GM12878 (cell line): Measurements from ENCODE around the gene CSF3R. TPM values are rescaled to one million over a fixed set of nuclear protein-coding genes. Genes with fewer than 3 reads are reported as not detected.
A peak's percentile ranks its signal among the peaks of the same experiment; 100 is the strongest.

Experiments used
- BCLAF1 ChIP-seq: fragments of 450-650 bp; IDR thresholded peaks from 2 replicates; pipeline ENCODE4 v1.6.1; 2017; ENCODE audit warnings: antibody characterized with exemption, mild to moderate bottlenecking, moderate library complexity
- CBFB ChIP-seq: IDR thresholded peaks from 2 replicates; pipeline ENCODE4 v1.6.1; 2016; ENCODE audit warnings: antibody characterized with exemption, low read depth
- CBX3 ChIP-seq: fragments of 200-600 bp; sonication (generic); IDR thresholded peaks from 2 replicates; pipeline ENCODE4 v1.6.1; 2016; ENCODE audit warnings: low read depth, borderline replicate concordance
- JUND ChIP-seq: IDR thresholded peaks from 2 replicates; pipeline ENCODE4 v1.6.1; 2012; ENCODE audit warnings: low read depth, mild to moderate bottlenecking, low read length, improper control_type of control experiment, moderate library complexity
- MEF2B ChIP-seq: fragments of 450-650 bp; IDR thresholded peaks from 2 replicates; pipeline ENCODE4 v1.6.1; 2018; ENCODE audit warnings: mild to moderate bottlenecking, moderate library complexity; ENCODE audit not compliant: partially characterized antibody, poor library complexity, severe bottlenecking
- NBN ChIP-seq: fragments of 450-650 bp; IDR thresholded peaks from 2 replicates; pipeline ENCODE4 v1.6.1; 2016
- NKRF ChIP-seq: fragments of 450-650 bp; conservative IDR thresholded peaks from 2 replicates; pipeline ENCODE4 v1.6.1; 2017; ENCODE audit warnings: mild to moderate bottlenecking, moderate library complexity
- PAX5 ChIP-seq: IDR thresholded peaks from 2 replicates; pipeline ENCODE4 v1.6.1; 2011; ENCODE audit warnings: low read depth, low read length, borderline replicate concordance
- PRDM15 ChIP-seq: fragments of 450-650 bp; formaldehyde crosslinking; IDR thresholded peaks from 2 replicates; pipeline ENCODE4 v1.4.0; 2020; ENCODE audit warnings: mild to moderate bottlenecking, moderate library complexity
- RCOR1 ChIP-seq: conservative IDR thresholded peaks from 2 replicates; pipeline ENCODE4 v1.6.1; 2012; ENCODE audit warnings: low read depth, low read length, improper control_type of control experiment
- RELA ChIP-seq: fragments of 450-650 bp; IDR thresholded peaks from 2 replicates; pipeline ENCODE4 v1.8.0; 2014; ENCODE audit warnings: borderline replicate concordance; ENCODE audit not compliant: partially characterized antibody
- SMAD5 ChIP-seq: IDR thresholded peaks from 2 replicates; pipeline ENCODE4 v1.6.1; 2016; ENCODE audit warnings: antibody characterized with exemption, low read depth
- STAT3 ChIP-seq: IDR thresholded peaks from 2 replicates; pipeline ENCODE4 v1.6.1; 2011; ENCODE audit warnings: low read depth, low read length, improper control_type of control experiment
- TARDBP ChIP-seq: IDR thresholded peaks from 2 replicates; pipeline ENCODE4 v1.6.1; 2016; ENCODE audit warnings: borderline replicate concordance
- ZBTB4 ChIP-seq: fragments of 450-650 bp; formaldehyde crosslinking; IDR thresholded peaks from 2 replicates; pipeline ENCODE4 v1.4.0; 2022; ENCODE audit warnings: mild to moderate bottlenecking, moderate library complexity
- ZNF217 ChIP-seq: fragments of 450-650 bp; IDR thresholded peaks from 2 replicates; pipeline ENCODE4 v1.6.1; 2017; ENCODE audit warnings: antibody characterized with exemption, mild to moderate bottlenecking
- polyA plus RNA-seq, 11 experiments: library from polyadenylated mRNA; depleted of rRNA in 4 of 11; unstranded in 6 of 11; stranded (reverse) in 5 of 11; fragments of >200 nt; fragmentation: Nextera tagmentation in 4 of 11; fragmentation: Illumina TruSeq in 1 of 11; extraction: Ambion mirVana in 4 of 11; extraction: Trizol in 1 of 11; gene quantifications; 1 replicate in 1 of 11; 2 replicates in 10 of 11; pipeline versions ENCODE4 v1.2.1 to v1.2.3, GENCODE V29; 2011 to 2016; ENCODE audit warnings: inconsistent platforms in 2 of 11, missing spikeins in 2 of 11, low read depth in 1 of 11
- total RNA-seq, 4 experiments: library from RNA; depleted of rRNA in 3 of 4; stranded (reverse); fragments of >200 nt in 3 of 4; fragmentation: Illumina TruSeq in 1 of 4; extraction: Trizol in 1 of 4; gene quantifications; 2 replicates each; pipeline versions ENCODE4 v1.2.1 to v1.2.3, GENCODE V29; 2013 to 2021

CSF3R gene
- total and polyA plus RNA-seq, 10 of the 15 experiments (the other 5 are each of a cell fraction or from before 2014, with no cell fraction given): 0.13 TPM; not detected in 9

GRCh38 chr1:36420836-36421317, 61.8 kb downstream of the CSF3R start (continued):
- TF ChIP-seq PAX5 (peak; percentile 15; the same call in 1 of the 2 replicates), NKRF (no peak), SMAD5 (no peak), RCOR1 (no peak), PRDM15 (CRISPR knock-in tag) (no peak), BCLAF1 (no peak), CBFB (no peak), JUND (no peak), ZNF217 (no peak), NBN (peak; percentile 69; the same call in 1 of the 2 replicates), RELA (peak; percentile 22), ZBTB4 (CRISPR knock-in tag) (no peak), MEF2B (no peak), STAT3 (no peak), TARDBP (no peak), CBX3 (no peak)
